Epithelial cell of esophagus (primary cell): ENCODE results near the gene CTNND2.

ENCODE experiments used
- DNase-seq: peaks from one replicate; pipeline ENCODE4 v3.0.0; 2010; ENCODE audit warnings: low read depth
- H3K4me3 ChIP-seq: 2 replicates; pipeline ENCODE4 v1.5.1; 2011; ENCODE audit warnings: mild to moderate bottlenecking, low read length, control low read depth
- TF ChIP-seq, protein P1 (sequence below): IDR thresholded peaks from 2 replicates; pipeline ENCODE4 v1.5.1; 2011; ENCODE audit warnings: low read depth, mild to moderate bottlenecking, low read length, control low read depth, inconsistent platforms; ENCODE audit not compliant: insufficient read depth; ENCODE audit errors: missing control alignments

CTNND2 gene

DNA sequence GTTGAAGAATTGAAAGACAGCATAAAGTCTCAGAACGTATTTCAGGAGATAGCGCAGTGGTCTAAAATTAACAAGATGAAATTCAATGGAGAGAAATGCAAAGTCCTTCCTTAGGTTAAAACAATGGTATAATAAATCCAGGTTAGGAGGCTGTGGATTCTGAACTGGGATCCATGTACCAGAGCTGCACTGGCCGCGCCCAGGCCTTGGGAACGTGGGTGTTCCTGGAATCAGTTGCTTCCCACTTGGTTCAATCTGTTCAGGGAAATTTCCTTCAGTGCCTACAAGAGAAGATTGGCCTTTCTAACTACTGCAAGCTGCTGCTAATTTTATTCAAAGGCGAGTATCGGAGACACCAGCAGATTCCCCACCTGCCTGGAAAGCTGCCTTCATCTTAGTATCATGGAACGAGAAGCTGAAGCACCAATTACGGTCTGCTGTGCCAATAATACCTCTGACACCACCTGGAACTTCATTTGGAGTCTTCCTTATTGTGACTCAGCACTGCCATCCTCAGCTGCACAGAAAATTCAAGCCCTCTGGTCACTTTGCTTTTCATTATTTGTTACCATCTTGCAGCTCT, 14.3 kb upstream of the CTNND2 start:
- DNase-seq = no peak
- TF ChIP-seq, protein P1, sequence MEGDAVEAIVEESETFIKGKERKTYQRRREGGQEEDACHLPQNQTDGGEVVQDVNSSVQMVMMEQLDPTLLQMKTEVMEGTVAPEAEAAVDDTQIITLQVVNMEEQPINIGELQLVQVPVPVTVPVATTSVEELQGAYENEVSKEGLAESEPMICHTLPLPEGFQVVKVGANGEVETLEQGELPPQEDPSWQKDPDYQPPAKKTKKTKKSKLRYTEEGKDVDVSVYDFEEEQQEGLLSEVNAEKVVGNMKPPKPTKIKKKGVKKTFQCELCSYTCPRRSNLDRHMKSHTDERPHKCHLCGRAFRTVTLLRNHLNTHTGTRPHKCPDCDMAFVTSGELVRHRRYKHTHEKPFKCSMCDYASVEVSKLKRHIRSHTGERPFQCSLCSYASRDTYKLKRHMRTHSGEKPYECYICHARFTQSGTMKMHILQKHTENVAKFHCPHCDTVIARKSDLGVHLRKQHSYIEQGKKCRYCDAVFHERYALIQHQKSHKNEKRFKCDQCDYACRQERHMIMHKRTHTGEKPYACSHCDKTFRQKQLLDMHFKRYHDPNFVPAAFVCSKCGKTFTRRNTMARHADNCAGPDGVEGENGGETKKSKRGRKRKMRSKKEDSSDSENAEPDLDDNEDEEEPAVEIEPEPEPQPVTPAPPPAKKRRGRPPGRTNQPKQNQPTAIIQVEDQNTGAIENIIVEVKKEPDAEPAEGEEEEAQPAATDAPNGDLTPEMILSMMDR = no peak
- H3K4me3 ChIP-seq = no peak overlapping the region

DNA sequence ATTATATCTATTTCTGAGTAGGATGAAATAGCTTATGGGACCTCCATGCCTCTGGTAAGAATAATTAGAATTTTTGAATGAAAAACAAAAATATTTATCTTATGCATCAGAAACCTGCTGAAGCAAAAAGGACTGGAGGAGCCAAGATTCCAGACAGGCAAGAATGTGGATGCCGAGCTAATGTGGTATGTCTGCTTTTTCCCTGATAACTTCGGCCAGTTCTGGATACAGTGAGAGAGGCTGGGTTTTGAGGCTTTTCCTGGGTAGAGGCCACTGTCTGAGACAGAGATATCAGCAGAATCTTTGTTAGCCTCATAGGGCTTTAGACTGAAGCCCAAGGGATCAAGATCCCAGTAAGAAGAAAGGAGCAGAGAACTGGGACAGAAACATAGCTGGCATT, 5.2 kb upstream of the CTNND2 start:
- no peak for DNase-seq
- TF ChIP-seq, protein P1 = no peak
- no peak overlapping the region for H3K4me3 ChIP-seq

DNA sequence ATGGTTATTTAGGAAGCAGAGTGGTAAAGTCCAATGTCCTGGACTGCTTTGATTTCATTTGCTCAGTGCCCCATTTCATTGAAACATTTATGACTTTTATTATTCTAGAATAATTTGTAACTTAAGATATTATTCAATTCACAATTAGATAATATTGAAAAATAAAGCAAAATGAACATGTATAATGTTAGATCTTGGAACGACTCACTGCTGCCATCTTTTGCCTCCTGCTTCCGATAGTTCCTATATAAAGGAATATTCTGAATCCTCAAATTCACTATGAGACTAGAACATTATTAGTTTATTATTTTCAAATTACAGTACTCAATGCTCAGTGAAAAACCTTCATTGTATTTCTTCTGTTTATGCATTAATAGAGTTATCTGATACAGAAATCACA, 2.3 kb upstream of the CTNND2 start:
- DNase-seq = no peak
- TF ChIP-seq, protein P1 = no peak
- no peak overlapping the region for H3K4me3 ChIP-seq

DNA sequence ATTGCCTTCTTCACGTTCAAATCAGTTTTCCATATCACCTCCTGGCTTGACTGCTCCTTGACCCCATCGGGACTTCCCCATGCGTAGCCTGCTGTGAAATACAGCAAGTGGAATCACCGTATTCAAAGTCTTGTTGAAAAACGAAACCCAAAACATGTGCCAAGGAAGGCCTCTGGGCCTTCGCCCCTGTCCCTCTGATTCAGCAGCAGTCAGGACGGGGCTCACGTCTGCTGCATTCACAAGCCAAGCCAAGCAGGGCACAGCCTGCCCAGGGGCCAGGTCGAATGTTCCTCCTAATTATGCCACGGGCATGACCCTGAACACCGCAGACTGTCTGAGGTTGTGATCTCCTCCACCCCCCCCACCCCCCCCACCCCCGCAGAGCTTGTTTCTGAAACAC, 960 bp upstream of the CTNND2 start:
- DNase-seq = no peak
- TF ChIP-seq, protein P1 = no peak

DNA sequence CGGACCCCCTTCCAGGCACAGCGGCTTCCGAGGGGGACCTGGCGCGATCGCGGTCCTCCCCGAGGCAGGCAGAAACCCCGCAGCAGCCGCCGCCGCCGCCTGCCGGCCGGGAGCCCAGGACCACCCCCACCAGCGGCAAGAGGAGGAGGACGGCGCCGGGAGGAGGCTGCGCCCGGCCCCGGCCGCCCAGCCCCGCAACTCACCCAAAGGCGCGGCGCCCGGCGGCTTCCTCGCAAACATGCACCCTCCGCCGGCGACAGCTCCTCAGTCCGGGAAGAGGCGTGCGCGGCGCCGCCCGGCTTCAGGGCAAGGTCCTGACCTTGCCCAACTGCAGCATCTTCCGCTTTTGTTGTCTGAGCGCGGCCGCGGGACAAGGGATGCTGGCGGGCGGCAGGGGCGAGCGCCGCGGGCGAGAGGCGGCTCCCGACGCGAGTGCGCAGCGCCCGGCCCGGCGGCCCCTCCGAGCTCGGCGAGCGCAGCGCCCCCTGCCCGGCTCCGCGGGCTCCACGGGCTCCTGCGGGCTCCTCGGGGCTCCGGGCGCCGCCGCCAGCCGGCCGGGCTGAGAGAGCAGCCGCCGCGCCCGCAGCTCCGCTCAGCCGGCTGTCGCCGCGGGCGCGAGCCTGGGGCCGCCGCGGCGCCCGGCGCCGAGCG, 507 bp downstream of the CTNND2 start:
- DNase-seq = peak; percentile 10
- TF ChIP-seq, protein P1 = no peak
- no peak overlapping the region for H3K4me3 ChIP-seq

More for the DNA sequence above, 960 bp upstream of the CTNND2 start:
- H3K4me3 ChIP-seq = no peak overlapping the region

DNA sequence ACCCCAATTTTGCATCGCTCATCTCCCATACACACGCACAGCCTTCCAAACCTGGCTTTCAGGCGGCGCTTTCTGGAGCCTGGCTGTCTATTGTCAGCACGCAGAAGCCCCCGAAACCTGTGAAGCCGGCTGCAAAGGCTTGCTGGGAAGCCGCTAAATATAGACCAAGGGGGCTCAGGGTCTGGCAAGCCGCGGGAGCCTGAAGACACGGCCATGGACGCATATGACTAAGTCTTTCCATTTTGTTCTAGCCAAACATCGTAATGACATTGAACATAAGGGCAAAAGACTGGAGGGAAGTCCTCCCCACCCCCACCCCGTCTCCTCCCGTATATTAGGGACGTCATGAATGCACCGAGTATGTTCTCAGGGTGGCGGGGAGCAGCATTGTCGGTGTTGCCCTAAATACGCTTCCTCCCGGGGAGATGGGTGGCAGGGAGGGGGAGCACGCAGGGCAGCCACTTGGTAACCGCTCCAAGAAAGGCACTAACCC, 1.1 kb downstream of the CTNND2 start:
- TF ChIP-seq, protein P1 = no peak
- H3K4me3 ChIP-seq = no peak overlapping the region
- peak; percentile 2 for DNase-seq
